MG63 (cell line): ENCODE results near the gene GPR32. TPM values are rescaled to one million over a fixed set of nuclear protein-coding genes. Genes with fewer than 3 reads are reported as not detected.
"Not testable (repeated sequence)": the region's sequence is repeated elsewhere in the genome, so short reads cannot be mapped to it uniquely, and the experiment has no call there.

Experiments
- DNase-seq: peaks from one replicate; pipeline ENCODE4 v3.0.0-alpha.2; 2020
- H3K27me3 ChIP-seq: fragments of 250-450 bp; sonication (Bioruptor Pico); 2 replicates; pipeline ENCODE4 v1.5.1; 2020; ENCODE audit warnings: mild to moderate bottlenecking, moderate library complexity
- H3K36me3 ChIP-seq: fragments of 250-450 bp; sonication (Bioruptor Pico); 2 replicates; pipeline ENCODE4 v1.5.1; 2020; ENCODE audit warnings: mild to moderate bottlenecking, moderate library complexity
- H3K4me3 ChIP-seq: fragments of 250-450 bp; sonication (Bioruptor Pico); 2 replicates; pipeline ENCODE4 v1.5.1; 2020; ENCODE audit warnings: mild to moderate bottlenecking, moderate library complexity
- H3K9me3 ChIP-seq: fragments of 250-450 bp; sonication (Bioruptor Pico); 2 replicates; pipeline ENCODE4 v1.5.1; 2020; ENCODE audit warnings: mild to moderate bottlenecking, moderate library complexity
- total RNA-seq: library from RNA; depleted of rRNA; stranded (reverse); fragments of >200 nt; shearing (Covaris generic); gene quantifications from 2 replicates; pipeline ENCODE4 v1.2.3, GENCODE V29; 2014; ENCODE audit warnings: low replicate concordance

The GPR32 gene
- total RNA-seq, 1 experiment from 2014 or later, result not detected

DNA sequence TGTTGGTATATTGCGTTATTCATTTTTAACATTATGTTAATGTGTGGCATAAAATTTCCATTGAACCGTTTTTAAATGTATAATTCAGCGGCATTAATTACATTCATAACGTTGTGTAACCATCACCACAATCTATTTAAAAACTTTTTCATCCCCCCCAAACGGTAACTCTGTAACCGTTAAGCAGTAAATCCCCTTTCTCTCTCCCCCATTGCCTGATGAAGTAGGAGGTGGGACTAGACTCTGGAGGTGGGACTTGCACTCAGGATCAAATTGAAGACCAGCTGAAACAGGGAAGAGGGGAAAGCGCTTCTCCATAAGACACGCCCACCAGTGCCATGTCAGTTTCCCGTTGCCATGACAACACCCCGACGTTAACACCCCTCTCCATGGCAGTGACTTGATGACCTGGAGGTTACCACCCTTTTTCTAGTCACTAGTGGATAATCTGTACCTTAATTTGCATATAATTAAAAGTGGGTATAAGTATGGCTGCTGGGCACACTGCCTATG lies 30.3 kb upstream of the GPR32 start:
- DNase-seq, result no peak

GRCh38 chr19:50741179-50741933 lies 28.9 kb upstream of the GPR32 start:
- H3K4me3 ChIP-seq, result no peak overlapping the region
- no peaks in the 10 kb centered on the region for H3K9me3 ChIP-seq
- no peaks in the 10 kb centered on the region for H3K36me3 ChIP-seq
- H3K27me3 ChIP-seq, result peaks cover 56% of the 10 kb centered on the region
- DNase-seq, result no peak

More for the DNA sequence above, 30.3 kb upstream of the GPR32 start:
- Histone ChIP-seq H3K27me3 (peaks cover 50% of the 10 kb centered on the region), H3K36me3 (no peaks in the 10 kb centered on the region), H3K4me3 (no peak overlapping the region), H3K9me3 (no peaks in the 10 kb centered on the region)

- no peak for DNase-seq
Observed at GRCh38 chr19:50743537-50743936, 26.7 kb upstream of the GPR32 start.

DNA sequence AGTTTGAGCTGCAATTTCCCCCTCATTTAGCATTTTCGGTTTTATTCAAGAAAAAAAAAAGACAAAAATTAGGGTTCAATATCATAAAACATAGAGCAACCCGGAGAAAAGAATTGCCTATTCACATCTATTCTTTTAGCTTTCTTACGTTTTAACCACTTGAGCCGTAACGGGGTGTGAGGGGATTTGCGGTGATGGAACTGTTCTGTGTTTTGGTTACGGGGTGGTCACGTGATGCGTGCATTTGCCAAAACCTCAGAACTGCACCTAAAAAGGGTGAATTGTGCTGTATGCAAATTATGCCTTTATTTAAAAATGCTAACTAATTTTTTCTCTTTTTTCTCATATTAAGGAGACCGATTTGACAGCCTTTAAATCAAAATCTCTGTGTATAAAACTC lies 25.0 kb upstream of the GPR32 start:
- Histone ChIP-seq H3K27me3 (peaks cover 23% of the 10 kb centered on the region), H3K9me3 (no peaks in the 10 kb centered on the region), H3K4me3 (no peak overlapping the region), H3K36me3 (no peaks in the 10 kb centered on the region)
- no peak for DNase-seq

More at GRCh38 chr19:50743537-50743936, 26.7 kb upstream of the GPR32 start:
- Histone ChIP-seq H3K36me3 (no peaks in the 10 kb centered on the region), H3K27me3 (peaks cover 40% of the 10 kb centered on the region), H3K4me3 (no peak overlapping the region), H3K9me3 (no peaks in the 10 kb centered on the region)

DNA sequence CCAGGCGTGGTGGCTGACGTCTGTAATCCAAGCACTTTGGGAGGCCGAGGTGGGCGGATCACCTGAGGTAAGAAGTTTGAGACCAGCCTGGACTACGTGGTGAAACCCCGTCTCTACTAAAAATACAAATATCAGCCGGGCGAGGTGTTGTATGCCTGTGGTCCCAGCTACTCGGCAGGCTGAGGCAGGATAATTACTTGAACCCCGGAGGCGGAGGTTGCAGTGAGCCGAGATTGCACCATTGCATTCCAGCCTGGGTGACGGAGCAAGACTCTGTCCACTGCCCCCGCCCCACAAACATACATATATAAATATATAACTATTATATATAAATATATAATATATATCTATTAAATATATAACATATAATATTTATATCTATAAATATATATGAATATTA lies 23.1 kb upstream of the GPR32 start:
- DNase-seq, H3K9me3 ChIP-seq, H3K4me3 ChIP-seq, H3K36me3 ChIP-seq: not testable (repeated sequence)
- peaks cover 22% of the 10 kb centered on the region for H3K27me3 ChIP-seq

DNA sequence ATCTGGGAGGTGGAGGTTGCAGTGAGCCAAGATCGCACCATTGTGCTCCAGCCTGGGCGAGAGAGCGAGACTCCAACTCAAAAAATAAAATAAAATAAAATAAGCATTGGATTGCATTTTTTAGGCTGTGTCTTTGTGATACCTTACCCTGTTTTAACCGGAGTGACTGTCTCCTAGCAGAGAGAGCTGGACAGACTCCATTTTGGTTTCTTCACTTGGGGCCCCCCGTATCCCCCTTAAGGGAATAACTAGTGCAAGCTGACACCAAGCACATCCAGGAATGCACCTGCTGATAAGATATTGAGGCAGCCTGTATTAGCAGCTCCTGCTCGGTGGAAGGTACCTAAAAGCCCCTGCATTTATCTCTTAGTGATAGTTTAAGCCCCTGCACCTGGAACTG lies 20.8 kb upstream of the GPR32 start:
- H3K27me3 ChIP-seq, result peaks cover 22% of the 10 kb centered on the region
- no peak for DNase-seq
- no peaks in the 10 kb centered on the region for H3K9me3 ChIP-seq
- no peak overlapping the region for H3K4me3 ChIP-seq
- no peaks in the 10 kb centered on the region for H3K36me3 ChIP-seq

DNA sequence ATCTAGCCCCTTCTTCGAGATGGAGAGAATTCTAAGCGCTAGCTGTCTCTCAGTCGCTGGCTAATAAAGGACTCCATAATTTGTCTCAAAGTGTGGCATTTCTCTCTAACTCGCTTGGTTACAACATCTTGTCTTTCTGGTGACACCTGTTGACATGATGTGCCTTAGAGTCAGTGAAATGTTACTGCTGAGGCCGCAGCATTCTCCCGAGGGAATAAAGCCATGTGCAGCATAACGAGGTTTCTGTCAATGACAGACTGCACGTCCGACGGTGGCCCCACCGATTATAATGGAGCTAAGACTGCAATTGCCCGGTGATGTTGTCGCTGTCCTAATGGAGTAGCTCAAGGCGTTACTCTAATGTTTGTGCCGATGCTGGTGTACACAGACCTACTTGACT lies 20.3 kb upstream of the GPR32 start:
- peaks cover 20% of the 10 kb centered on the region for H3K27me3 ChIP-seq
- no peak overlapping the region for H3K4me3 ChIP-seq
- no peak for DNase-seq
- H3K36me3 ChIP-seq, result no peaks in the 10 kb centered on the region
- no peaks in the 10 kb centered on the region for H3K9me3 ChIP-seq

DNA sequence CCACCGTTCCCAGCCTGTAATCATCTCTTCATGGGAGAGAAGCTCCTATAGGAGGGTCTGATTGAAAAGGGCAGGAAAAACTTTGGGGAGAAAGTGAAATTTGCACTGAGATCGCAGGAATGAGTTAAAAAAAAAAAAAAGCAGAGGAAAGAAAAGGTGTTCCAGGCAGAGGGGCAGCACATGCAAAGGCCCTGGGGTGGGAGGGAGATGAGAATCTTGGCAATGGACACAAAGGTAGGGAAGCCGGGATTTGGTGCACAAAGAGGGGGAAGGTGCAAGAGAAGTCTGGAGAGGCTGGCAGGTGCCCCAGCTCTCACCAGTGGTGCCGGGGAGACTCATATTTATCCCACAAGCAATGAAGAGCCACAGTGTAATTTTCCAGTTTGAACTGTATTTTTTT lies 16.4 kb upstream of the GPR32 start:
- Histone ChIP-seq H3K27me3 (peaks cover 17% of the 10 kb centered on the region), H3K36me3 (no peaks in the 10 kb centered on the region), H3K9me3 (no peaks in the 10 kb centered on the region), H3K4me3 (no peak overlapping the region)
- DNase-seq, result no peak

- H3K9me3 ChIP-seq, H3K36me3 ChIP-seq, DNase-seq, H3K4me3 ChIP-seq: not testable (repeated sequence)
- H3K27me3 ChIP-seq, result peaks cover 17% of the 10 kb centered on the region
Observed at GRCh38 chr19:50756244-50756643, 14.0 kb upstream of the GPR32 start.

DNA sequence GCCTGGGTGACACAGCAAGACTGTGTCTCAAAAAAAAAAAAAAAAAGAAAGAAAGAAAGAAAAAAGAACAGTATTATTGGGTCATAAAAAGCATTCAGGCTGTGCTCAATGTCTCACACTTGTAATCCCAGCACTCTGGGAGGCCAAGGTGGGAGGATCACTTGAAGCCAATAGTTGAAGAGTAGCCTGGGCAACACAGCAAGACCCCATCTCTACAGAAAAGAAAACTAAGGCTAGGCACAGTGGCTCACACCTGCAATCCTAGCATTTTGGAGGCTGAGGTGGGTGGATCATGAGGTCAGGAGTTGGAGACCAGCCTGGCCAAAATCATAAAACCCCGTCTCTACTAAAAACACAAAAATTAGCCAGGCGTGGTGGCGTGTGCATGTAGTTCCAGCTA lies 12.6 kb upstream of the GPR32 start:
- not testable (repeated sequence) for H3K9me3 ChIP-seq, H3K36me3 ChIP-seq, DNase-seq, H3K4me3 ChIP-seq
- peaks cover 20% of the 10 kb centered on the region for H3K27me3 ChIP-seq

- H3K9me3 ChIP-seq, H3K4me3 ChIP-seq, DNase-seq, H3K36me3 ChIP-seq: not testable (repeated sequence)
- peaks cover 19% of the 10 kb centered on the region for H3K27me3 ChIP-seq
Observed at GRCh38 chr19:50759076-50759475, 11.2 kb upstream of the GPR32 start.

- Histone ChIP-seq H3K9me3 (no peaks in the 10 kb centered on the region), H3K4me3 (no peak overlapping the region), H3K27me3 (peaks cover 14% of the 10 kb centered on the region), H3K36me3 (no peaks in the 10 kb centered on the region)
- no peak for DNase-seq
Observed at GRCh38 chr19:50759886-50760285, 10.4 kb upstream of the GPR32 start.

- DNase-seq, H3K27me3 ChIP-seq, H3K9me3 ChIP-seq, H3K36me3 ChIP-seq, H3K4me3 ChIP-seq: not testable (repeated sequence)
Observed at GRCh38 chr19:50761501-50761900, 8.8 kb upstream of the GPR32 start.

DNA sequence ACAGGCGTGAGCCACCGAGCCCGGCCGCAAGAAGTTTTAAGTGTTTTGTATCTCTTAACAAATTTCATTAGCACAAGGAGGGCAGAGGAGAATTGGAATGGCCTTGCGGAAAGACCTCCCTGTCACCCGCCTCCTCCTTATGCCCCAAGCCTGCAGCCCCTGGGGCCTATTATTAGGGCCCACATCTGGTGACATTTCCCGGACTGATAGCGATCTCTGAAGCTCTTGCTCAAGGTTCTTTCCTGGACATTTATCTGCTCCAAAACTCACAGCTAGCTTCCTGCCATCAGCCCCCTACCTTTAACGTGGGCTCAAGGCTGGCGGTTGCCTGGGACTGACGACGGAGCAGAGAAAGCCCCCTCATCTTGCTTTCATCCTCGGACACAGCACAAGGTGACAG lies 6.7 kb upstream of the GPR32 start:
- H3K9me3 ChIP-seq, DNase-seq, H3K4me3 ChIP-seq, H3K27me3 ChIP-seq, H3K36me3 ChIP-seq: not testable (repeated sequence)

GRCh38 chr19:50764409-50764808 lies 5.9 kb upstream of the GPR32 start:
- Histone ChIP-seq H3K9me3 (no peaks in the 10 kb centered on the region), H3K27me3 (peaks cover 7% of the 10 kb centered on the region; the same call in 1 of the 2 replicates), H3K4me3 (no peak overlapping the region), H3K36me3 (no peaks in the 10 kb centered on the region)
- no peak for DNase-seq

GRCh38 chr19:50766746-50767145 lies 3.5 kb upstream of the GPR32 start:
- not testable (repeated sequence) for H3K9me3 ChIP-seq, H3K4me3 ChIP-seq, H3K27me3 ChIP-seq, DNase-seq, H3K36me3 ChIP-seq

- H3K27me3 ChIP-seq, H3K4me3 ChIP-seq, DNase-seq, H3K36me3 ChIP-seq, H3K9me3 ChIP-seq: not testable (repeated sequence)
Observed at GRCh38 chr19:50767263-50767662, 3.0 kb upstream of the GPR32 start.

DNA sequence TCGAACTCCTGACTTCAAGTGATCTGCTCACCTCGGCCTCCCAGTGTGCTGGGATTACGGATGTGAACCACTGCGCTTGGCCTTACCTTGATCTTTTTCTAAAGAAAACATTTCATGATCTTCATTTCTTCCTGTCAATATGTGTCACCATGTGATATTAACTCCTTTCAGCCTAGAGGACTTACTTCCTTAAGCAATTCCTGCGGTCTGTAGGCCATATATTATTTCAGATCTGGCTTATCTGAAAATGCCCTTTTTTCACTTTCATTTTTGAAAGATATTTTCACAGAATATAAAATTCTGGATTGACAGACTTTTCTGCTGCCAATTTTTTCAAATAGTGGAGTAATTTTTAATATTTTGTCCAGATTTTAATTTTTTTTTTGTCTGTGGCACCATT lies 2.0 kb upstream of the GPR32 start:
- H3K27me3 ChIP-seq, result 0 out of 2 replicates have a peak, but pooled peaks cover 4% of the 10 kb centered on the region
- 0 out of 2 replicates have a peak, but pooled peaks cover 2% of the 10 kb centered on the region for H3K9me3 ChIP-seq
- H3K4me3 ChIP-seq, result no peak overlapping the region
- DNase-seq, result no peak
- H3K36me3 ChIP-seq, result no peaks in the 10 kb centered on the region
